ENCODE data around the gene MDM4.
"Not testable (repeated sequence)": the region's sequence is repeated elsewhere in the genome, so short reads cannot be mapped to it uniquely, and the experiment has no call there.

The MDM4 gene

GRCh38 chr1:204520834-204521709 lies 4.9 kb downstream of the MDM4 start:
- DNase-seq, result peak; percentile 26

- DNase-seq, result not testable (repeated sequence)
Measured at GRCh38 chr1:204521941-204522521, 5.8 kb downstream of the MDM4 start.

- DNase-seq, result no peak
Measured at GRCh38 chr1:204523605-204524215, 7.5 kb downstream of the MDM4 start.

GRCh38 chr1:204524986-204525385 lies 8.8 kb downstream of the MDM4 start:
- no peak for DNase-seq

- no peak for DNase-seq
Measured at GRCh38 chr1:204528241-204528640, 12.0 kb downstream of the MDM4 start.

- DNase-seq, result no peak
Measured at GRCh38 chr1:204528677-204529076, 12.5 kb downstream of the MDM4 start.

GRCh38 chr1:204529371-204529895 lies 13.2 kb downstream of the MDM4 start:
- DNase-seq, result no peak

- DNase-seq, result no peak
Measured at GRCh38 chr1:204530932-204531331, 14.7 kb downstream of the MDM4 start.

- DNase-seq, result no peak
Measured at GRCh38 chr1:204532832-204533231, 16.6 kb downstream of the MDM4 start.

GRCh38 chr1:204541626-204542025 lies 25.4 kb downstream of the MDM4 start:
- DNase-seq, result no peak

- DNase-seq, result no peak
Measured at GRCh38 chr1:204544321-204544720, 28.1 kb downstream of the MDM4 start.

GRCh38 chr1:204545202-204545601 lies 29.0 kb downstream of the MDM4 start:
- no peak for DNase-seq

GRCh38 chr1:204545881-204546280 lies 29.7 kb downstream of the MDM4 start:
- no peak for DNase-seq

GRCh38 chr1:204548265-204548664 lies 32.1 kb downstream of the MDM4 start:
- no peak for DNase-seq

GRCh38 chr1:204549313-204549712 lies 33.1 kb downstream of the MDM4 start:
- no peak for DNase-seq

GRCh38 chr1:204550926-204551325 lies 34.7 kb downstream of the MDM4 start:
- DNase-seq, result no peak

- DNase-seq, result no peak
Measured at GRCh38 chr1:204556458-204557052, 40.3 kb downstream of the MDM4 start.

- peak; percentile 21 for DNase-seq
Measured at GRCh38 chr1:204558467-204558866, 42.3 kb downstream of the MDM4 start.

GRCh38 chr1:204560002-204560401 lies 43.8 kb downstream of the MDM4 start:
- not testable (repeated sequence) for DNase-seq

- no peak for DNase-seq
Measured at GRCh38 chr1:204560590-204561150, 44.5 kb downstream of the MDM4 start.

- DNase-seq, result no peak
Measured at GRCh38 chr1:204562075-204562990, 46.1 kb downstream of the MDM4 start.

- no peak for DNase-seq
Measured at GRCh38 chr1:204563307-204563706, 47.1 kb downstream of the MDM4 start.

All from NCI-H2171 (cell line).